Right lobe of liver (tissue), 6 donors: Measurements from ENCODE around the gene ZXDC. TPM values are rescaled to one million over a fixed set of nuclear protein-coding genes. Genes with fewer than 3 reads are reported as not detected.

Experiments
- ATAC-seq, 4 donors: fragments of 200-7000 bp; cut with Tn5 transposase; one replicate each; pipeline ENCODE4 v1.9.1; 2020; ENCODE audit warnings: mild to moderate bottlenecking in 4 of 4, moderate library complexity in 4 of 4
- DNase-seq, 3 donors: peaks; one replicate each; pipeline ENCODE4 v3.0.0-alpha.2; 2020
- H3K27ac ChIP-seq, 3 donors: fragments of 200-600 bp; one replicate each; pipeline ENCODE4 v1.8.0; 2022
- H3K27me3 ChIP-seq, 2 donors: fragments of 200-600 bp; one replicate each; pipeline ENCODE4 v1.8.0; 2022
- H3K36me3 ChIP-seq, 4 donors: fragments of 200-600 bp; sonication (generic) in 1 of 4; one replicate each; pipeline versions ENCODE4 v1.5.1 to v1.8.0; 2017 to 2022; ENCODE audit warnings: control low read depth in 1 of 4
- H3K4me1 ChIP-seq, 4 donors: fragments of 200-600 bp; sonication (generic) in 1 of 4; one replicate each; pipeline versions ENCODE4 v1.5.1 to v1.8.0; 2017 to 2022; ENCODE audit warnings: control low read depth in 1 of 4
- H3K4me3 ChIP-seq, 3 donors: fragments of 200-600 bp; one replicate each; pipeline ENCODE4 v1.8.0; 2022
- H3K9me3 ChIP-seq, 4 donors: fragments of 200-600 bp; sonication (generic) in 1 of 4; one replicate each; pipeline versions ENCODE4 v1.5.1 to v1.8.0; 2017 to 2022; ENCODE audit warnings: control low read depth in 1 of 4
- POLR2A ChIP-seq: fragments of 450-650 bp; IDR thresholded peaks from one replicate; pipeline ENCODE4 v1.6.1; 2017; ENCODE audit warnings: antibody characterized with exemption, mild to moderate bottlenecking
- WGBS: methylation state at CpG from one replicate; pipeline ENCODE4 v1.1.6; 2018; ENCODE audit warnings: low coverage, low lambda C conversion rate; ENCODE audit not compliant: insufficient coverage; ENCODE audit errors: missing lambda C conversion rate; 5-methylcytosine and 5-hydroxymethylcytosine counted together
- intact Hi-C, 2 donors: fragments of 100-400 bp; cut with DNase I; formaldehyde crosslinking; loops; one replicate each; pipeline versions ENCODE4 v1.11.2 to v1.14.1; 2022
- total RNA-seq, 6 experiments: library from RNA; depleted of rRNA in 2 of 6; stranded (reverse); fragments of >200 nt in 2 of 6; fragmentation: NEBNext Ultra II Directional in 3 of 6; extraction: Animal tissue kit (Norgen Biotek cat#: 25700) in 3 of 6; gene quantifications; one replicate each; pipeline versions ENCODE4 v1.1.0 to v1.2.4, GENCODE V29; 2016 to 2023
- TF ChIP-seq, protein P1 (sequence below), 4 donors: fragments of 200-600 bp in 3 of 4; fragments of 450-650 bp in 1 of 4; IDR thresholded peaks; one replicate each; pipeline versions ENCODE4 v1.5.1 to v1.8.0; 2016 to 2022; ENCODE audit warnings: antibody characterized with exemption in 4 of 4, mild to moderate bottlenecking in 2 of 4
- donor health status: DM: no; HTN: yes; CAD: no.
- donor health status: DM: no; HTN: no; CAD: no.
- donor health status: DM: no; HTN: no; CAD: no.
- donor health status: DM: no; HTN: yes; CAD: no.
- donor health status: DM: no; HTN: yes; CAD: no.

Gene ZXDC
- total RNA-seq, 6 experiments from 2014 or later = 16.4 to 30.2 (median 24.0) TPM

DNA sequence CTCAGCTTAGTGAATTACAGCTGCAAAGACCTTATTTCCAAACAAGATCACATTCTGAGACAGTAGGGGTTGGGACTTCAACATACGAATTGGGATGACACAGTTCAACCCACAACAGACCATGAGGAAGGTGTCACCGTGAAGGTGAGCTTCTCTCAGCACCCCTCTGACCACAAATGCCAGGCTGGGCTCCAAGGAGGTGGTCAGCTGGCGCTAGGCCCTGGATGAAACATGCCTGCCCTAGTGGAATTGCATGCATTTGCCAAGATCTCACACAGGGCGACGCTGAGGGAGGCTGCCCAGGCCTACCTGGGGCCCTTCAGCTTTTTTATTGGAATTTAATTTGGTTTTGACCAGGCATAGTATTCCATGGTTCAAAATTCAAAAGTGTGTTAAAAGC, 79.2 kb downstream of the ZXDC start:
- no peaks in the 10 kb centered on the region for H3K27me3 ChIP-seq
- H3K36me3 ChIP-seq = no peaks in the 10 kb centered on the region
- TF ChIP-seq POLR2A = no peak
- TF ChIP-seq, protein P1, sequence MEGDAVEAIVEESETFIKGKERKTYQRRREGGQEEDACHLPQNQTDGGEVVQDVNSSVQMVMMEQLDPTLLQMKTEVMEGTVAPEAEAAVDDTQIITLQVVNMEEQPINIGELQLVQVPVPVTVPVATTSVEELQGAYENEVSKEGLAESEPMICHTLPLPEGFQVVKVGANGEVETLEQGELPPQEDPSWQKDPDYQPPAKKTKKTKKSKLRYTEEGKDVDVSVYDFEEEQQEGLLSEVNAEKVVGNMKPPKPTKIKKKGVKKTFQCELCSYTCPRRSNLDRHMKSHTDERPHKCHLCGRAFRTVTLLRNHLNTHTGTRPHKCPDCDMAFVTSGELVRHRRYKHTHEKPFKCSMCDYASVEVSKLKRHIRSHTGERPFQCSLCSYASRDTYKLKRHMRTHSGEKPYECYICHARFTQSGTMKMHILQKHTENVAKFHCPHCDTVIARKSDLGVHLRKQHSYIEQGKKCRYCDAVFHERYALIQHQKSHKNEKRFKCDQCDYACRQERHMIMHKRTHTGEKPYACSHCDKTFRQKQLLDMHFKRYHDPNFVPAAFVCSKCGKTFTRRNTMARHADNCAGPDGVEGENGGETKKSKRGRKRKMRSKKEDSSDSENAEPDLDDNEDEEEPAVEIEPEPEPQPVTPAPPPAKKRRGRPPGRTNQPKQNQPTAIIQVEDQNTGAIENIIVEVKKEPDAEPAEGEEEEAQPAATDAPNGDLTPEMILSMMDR (IDR thresholded peaks at IDR 0.05) = no peak
- H3K9me3 ChIP-seq = no peaks in the 10 kb centered on the region
- intact Hi-C loops = loop anchor here in 1 of 2 donors (10.0 kb wide), 2 partner anchors 142 to 262 kb away; no protein-coding TSS in a partner anchor
- no peak for ATAC-seq
- no peaks in the 10 kb centered on the region for H3K4me1 ChIP-seq
- H3K4me3 ChIP-seq = no peak overlapping the region
- WGBS = 84% methylated on average over 5 of the region's 5 CpGs
- peak in 1 of 3 donors; percentile 33 for DNase-seq
- H3K27ac ChIP-seq = no peak overlapping the region

DNA sequence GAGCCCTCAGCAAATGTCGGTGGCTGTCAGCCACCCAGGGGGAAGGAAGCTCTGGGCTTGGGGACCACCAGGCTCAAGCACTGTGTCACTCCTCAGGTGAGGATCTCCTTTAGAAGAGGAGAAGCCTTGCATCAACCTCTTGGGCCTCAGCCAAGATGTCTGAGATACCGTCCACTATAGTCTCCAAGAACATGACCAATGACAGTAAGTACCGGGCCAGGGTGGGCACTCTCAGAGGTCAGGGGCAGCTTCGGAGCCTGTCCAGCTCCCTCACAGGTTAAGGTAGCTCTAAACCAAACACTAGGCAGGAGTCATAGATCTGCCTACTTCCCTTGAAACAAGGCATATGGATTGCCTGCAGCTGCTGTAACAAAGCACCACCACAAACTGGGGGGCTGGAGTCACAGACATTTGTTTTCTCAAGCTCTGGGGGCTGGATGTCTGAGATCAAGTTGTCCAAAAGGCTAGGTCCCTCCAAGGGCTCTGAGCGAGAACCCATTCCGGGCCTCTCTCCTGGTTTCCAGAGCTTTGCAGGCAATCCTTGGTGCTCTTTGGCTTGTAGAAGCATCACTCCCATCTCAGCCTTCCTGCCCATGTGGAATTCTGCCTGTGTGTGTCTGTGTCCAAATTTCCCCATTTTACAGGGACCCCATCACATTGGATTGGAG, 79.7 kb downstream of the ZXDC start:
- H3K27me3 ChIP-seq = no peaks in the 10 kb centered on the region
- no peaks in the 10 kb centered on the region for H3K4me1 ChIP-seq
- ATAC-seq = no peak
- H3K9me3 ChIP-seq = no peaks in the 10 kb centered on the region
- no peaks in the 10 kb centered on the region for H3K36me3 ChIP-seq
- TF ChIP-seq POLR2A = no peak
- TF ChIP-seq, protein P1 (IDR thresholded peaks at IDR 0.05) = no peak
- no peak overlapping the region for H3K4me3 ChIP-seq
- peak in 1 of 3 donors; percentile 34 for DNase-seq
- no peak overlapping the region for H3K27ac ChIP-seq
- intact Hi-C loops = loop anchor here in 1 of 2 donors (10.0 kb wide), 2 partner anchors 141 to 261 kb away; no protein-coding TSS in a partner anchor
- WGBS = no CpG with 5 or more reads among the region's 6 CpGs

DNA sequence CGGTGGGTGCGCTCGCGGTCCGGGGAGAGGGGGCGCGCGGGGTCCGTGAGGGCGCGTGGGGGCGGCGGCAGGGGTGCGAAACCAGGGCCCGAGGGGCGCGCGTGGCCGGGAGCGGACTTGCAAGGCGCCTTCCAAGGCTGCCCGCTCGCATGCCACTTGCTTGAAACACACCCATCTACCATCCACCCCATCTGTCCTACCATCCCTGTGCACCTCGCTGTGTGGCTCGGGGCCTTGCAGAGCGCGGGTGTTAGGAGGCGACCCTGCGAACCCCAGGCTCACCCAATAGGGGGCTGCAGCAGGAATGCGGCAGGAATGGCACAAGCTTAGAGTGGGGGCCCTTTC, 80.7 kb downstream of the ZXDC start:
- DNase-seq = peak in 1 of 3 donors; percentile 39
- TF ChIP-seq POLR2A = no peak
- TF ChIP-seq, protein P1 (IDR thresholded peaks at IDR 0.05) = no peak
- H3K4me3 ChIP-seq = no peak overlapping the region
- no peaks in the 10 kb centered on the region for H3K36me3 ChIP-seq
- no peaks in the 10 kb centered on the region for H3K27me3 ChIP-seq
- no peaks in the 10 kb centered on the region for H3K9me3 ChIP-seq
- intact Hi-C loops = loop anchor here in 1 of 2 donors (10.0 kb wide), 2 partner anchors 140 to 260 kb away; no protein-coding TSS in a partner anchor
- no peak for ATAC-seq
- 19% methylated on average over 19 of the region's 30 CpGs for WGBS
- H3K4me1 ChIP-seq = no peaks in the 10 kb centered on the region
- no peak overlapping the region for H3K27ac ChIP-seq

DNA sequence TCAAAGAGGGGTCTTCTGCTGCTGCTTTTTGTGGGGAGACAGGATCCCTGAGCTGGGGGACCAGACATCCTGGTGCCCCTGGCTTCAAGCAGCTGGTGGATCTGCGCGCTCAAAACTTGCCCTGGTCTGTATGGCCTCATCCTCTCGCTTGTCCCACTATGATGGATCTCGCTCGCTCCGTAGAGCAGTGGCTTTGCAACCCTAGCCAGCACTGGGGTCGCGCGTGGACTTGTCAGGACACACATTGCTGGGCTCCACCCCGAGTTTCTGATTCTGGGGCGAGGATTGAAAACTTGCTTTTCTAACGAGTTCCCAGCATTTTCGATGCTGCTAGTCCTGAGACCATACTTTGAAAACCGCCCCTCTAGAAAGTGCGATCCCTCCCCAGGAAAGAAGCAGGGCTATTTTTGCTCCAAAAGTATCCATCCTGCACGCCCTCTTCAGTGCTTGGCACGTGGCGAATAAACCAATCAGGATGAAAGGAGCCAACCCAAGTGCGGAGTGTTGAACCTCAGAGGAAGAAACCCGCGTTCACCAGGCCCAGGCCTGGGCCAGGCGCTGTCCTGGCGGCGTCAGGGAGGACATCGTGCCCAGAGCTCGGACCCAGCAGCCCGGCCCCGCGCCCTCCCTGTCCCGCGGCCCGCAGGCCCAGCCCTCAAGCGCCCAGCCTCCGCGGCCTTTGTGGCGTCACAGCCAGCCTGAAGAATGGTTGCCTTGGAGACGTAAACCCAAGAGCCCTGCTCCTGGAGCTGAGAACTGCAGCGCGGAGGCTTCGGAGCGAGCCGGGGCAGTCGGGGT, 81.3 kb downstream of the ZXDC start, which contains the start of gene CFAP100:
Gene CFAP100 (plus strand): TSS at position 731 of the 798 bp plus-strand sequence. CDS start 1,092 bp downstream, outside the sequence.
- Histone ChIP-seq H3K4me1 (no peaks in the 10 kb centered on the region), H3K4me3 (no peak within 1 kb of the TSS), H3K36me3 (no peaks in the 10 kb centered on the region), H3K27ac (no peak within 1 kb of the TSS), H3K9me3 (no peaks in the 10 kb centered on the region), H3K27me3 (no peaks in the 10 kb centered on the region)
- peak in 1 of 3 donors; percentile 40 for DNase-seq
- TF ChIP-seq, protein P1 (IDR thresholded peaks at IDR 0.05) = no peak
- TF ChIP-seq POLR2A = no peak
- WGBS = 76% methylated on average over 14 of the region's 43 CpGs
- ATAC-seq = no peak
- intact Hi-C loops = loop anchor here in 1 of 2 donors (10.0 kb wide), 2 partner anchors 140 to 260 kb away; no protein-coding TSS in a partner anchor
